ENCODE data around the gene CLCN2.

The CLCN2 gene

DNA sequence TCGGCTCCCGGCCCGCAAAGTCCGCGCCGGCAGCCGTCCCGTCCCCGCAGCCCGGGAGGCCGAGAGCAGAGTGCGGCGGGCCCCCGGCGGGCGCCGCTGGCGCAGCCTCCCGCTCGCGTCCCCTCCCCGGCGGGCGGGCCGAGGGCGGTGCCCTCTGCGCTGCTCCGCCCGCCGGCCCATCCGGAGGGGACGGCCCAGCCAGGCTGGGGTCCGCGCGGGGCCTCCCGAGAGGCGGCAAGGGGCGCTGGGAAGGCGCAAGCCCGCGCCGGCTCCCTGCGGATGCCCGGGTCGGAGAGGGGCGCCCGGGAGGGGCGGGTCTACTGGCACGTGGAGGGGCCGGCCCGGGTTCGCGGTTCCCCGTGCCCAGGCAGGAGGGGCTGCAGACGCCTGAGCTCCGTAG is at the start of gene CLCN2, which contains the start of gene POLR2H:
Gene CLCN2 (minus strand): TSS at position 74 of the 400 bp plus-strand sequence. CDS start 126 bp downstream, outside the sequence.
Gene POLR2H (plus strand): TSS at position 179 of the 400 bp plus-strand sequence. CDS start 1,783 bp downstream, outside the sequence.
- DNase-seq (ENCODE audit: low read depth), result peak; percentile 54
- TF ChIP-seq CTCF (IDR thresholded peaks at IDR 0.05; ENCODE audit: insufficient read depth, low read depth, low read length, missing control alignments), result no peak

DNA sequence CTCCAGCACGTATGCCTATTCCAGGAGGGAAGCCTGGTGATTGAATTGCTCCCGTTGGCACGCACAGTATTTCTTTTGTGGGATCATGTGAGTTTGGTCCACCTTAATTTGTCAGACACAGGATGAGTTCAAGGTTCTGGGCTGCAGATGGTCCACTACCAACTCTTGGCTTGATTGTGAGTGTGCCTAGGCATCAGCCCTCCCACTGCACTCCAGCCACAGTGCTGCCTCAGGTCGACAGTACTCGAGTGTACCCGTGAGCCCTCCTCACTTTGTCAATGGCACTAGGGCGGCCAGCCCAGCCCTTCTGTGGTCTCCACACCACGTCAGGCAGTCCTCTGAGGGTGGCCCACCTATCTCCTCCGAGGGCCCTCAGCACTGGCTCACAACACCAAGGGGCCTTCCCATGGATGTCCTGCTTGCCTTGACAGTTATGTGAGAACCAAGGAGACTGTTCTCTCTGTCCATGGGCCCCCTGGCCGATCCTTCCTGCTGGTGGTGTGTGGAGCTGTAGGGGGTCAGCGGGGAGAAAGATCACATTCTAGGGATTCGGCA is 48.6 kb upstream of the CLCN2 start:
- DNase-seq (ENCODE audit: low read depth), result no peak
- no peak overlapping the region for H3K4me3 ChIP-seq (ENCODE audit: low read depth, low read length)
- no peak for TF ChIP-seq CTCF (IDR thresholded peaks at IDR 0.05; ENCODE audit: insufficient read depth, low read depth, low read length, missing control alignments)

More for the DNA sequence above, at the start of gene CLCN2, which contains the start of gene POLR2H:
- H3K4me3 ChIP-seq (ENCODE audit: low read depth, low read length), result peak within 1 kb of the TSS; percentile 86

DNA sequence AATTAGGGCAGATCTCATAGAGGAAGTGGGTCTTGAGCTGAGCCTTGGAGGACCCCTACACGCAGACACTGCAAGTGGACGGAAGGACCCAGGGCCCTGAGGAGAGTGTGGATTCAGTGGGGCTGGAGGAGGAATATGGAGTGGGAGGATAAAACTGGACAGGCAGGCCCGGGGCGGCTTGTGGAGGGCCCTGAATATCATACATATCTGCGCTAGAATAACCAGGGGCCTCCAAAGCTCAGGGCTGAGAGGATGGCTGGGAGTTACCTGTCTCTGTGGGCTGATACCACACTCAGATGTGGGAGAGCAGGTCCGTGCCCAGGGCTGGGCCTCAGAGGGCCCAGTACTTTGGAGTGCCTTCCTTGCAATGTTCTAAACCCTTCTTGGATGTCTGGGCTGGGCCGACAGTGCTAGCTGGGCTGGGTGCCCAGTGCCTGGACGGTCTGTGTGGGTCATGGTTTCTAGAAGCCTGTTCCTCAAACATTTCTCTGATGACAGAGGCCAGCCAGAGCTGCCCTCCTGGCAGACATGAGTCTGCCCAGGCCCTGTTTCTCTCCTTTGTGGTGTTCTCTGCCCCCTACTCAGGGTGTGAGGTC is 48.0 kb upstream of the CLCN2 start:
- no peak for TF ChIP-seq CTCF (IDR thresholded peaks at IDR 0.05; ENCODE audit: insufficient read depth, low read depth, low read length, missing control alignments)
- H3K4me3 ChIP-seq (ENCODE audit: low read depth, low read length), result no peak overlapping the region
- DNase-seq (ENCODE audit: low read depth), result no peak

DNA sequence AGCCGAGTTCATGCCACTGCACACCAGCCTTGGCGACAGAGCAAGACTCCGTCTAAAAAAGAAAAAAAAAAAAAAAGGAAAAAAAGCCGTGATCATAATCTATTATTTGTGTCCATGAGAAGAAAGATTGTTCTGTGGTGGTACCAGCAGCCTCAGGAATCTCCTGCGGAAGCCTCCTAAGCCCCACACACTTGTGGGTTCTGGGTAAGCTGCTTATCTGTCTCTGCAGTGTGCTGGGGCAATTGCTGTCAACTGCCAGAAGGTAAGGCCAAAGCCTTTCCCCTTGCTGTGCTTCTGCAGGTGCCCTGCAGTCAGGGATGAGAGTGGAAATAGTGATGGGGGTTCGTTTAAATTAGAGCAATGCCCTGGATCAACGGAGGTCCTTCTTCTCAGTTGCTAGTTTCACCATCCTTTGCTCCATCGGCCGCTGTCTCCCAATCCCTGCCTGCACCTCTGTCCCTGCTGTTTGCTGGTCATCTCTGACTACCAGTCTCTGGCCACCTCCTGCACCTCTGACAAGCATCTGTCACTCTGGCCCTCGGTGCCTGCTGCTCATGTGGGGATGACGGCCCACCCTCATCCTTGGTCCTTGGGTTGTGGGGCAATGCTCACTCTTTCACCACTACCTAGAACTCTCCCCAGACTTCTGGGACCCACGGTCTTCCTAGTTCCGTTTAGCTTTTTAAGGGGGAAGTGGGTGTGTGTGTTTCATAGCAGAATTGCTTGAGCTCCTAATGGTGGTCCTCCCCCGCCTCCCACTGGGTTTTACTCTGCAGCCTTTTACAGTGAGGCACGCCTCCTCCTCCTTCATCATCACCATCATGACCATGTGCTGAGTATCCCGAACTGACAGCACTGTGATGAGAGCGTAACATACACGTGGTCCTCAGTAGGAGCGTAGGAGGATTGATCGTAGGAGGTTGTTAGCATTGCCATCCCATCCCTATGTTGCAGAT is 43.9 kb upstream of the CLCN2 start:
- DNase-seq (ENCODE audit: low read depth), result no peak
- H3K4me3 ChIP-seq (ENCODE audit: low read depth, low read length), result no peak overlapping the region
- TF ChIP-seq CTCF (IDR thresholded peaks at IDR 0.05; ENCODE audit: insufficient read depth, low read depth, low read length, missing control alignments), result no peak

DNA sequence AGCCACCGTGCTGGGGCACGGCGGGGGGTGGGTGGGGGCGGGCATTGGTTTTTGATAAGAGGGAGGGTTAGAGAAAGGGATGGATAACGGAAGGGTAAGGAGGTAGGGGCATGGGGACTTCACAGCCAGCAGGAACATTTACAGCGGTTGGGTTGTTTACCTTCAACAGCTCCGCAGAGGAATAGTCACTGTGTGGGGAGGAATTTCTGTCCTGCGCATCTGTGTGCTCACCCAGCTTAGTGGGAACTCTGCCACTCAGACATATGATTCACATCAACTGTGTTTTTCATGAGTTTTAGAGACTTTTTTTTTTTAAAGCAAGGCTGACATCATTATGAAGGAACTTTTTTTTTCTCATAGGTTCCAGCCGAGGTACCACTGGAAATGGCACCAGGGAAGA is 38.0 kb upstream of the CLCN2 start:
- no peak for DNase-seq (ENCODE audit: low read depth)
- H3K4me3 ChIP-seq (ENCODE audit: low read depth, low read length), result no peak overlapping the region
- TF ChIP-seq CTCF (IDR thresholded peaks at IDR 0.05; ENCODE audit: insufficient read depth, low read depth, low read length, missing control alignments), result no peak

DNA sequence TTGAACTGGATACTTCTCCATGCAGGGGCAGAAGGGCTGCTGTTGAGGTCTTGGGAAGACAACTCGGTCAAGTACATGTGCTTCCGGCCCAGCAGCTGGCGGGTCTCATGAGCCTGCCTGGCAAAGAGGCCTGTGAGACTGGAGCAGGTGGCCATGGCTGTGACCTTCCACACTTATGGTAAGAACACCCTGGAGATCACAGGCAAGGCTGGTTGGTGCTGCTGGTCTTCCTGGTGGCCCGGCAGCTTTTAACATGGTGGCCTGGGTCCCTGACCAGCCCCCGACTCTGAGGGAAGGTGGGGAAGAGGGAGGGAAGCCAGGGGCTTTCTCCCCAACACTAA is 33.9 kb upstream of the CLCN2 start:
- H3K4me3 ChIP-seq (ENCODE audit: low read depth, low read length), result no peak overlapping the region
- TF ChIP-seq CTCF (IDR thresholded peaks at IDR 0.05; ENCODE audit: insufficient read depth, low read depth, low read length, missing control alignments), result no peak
- no peak for DNase-seq (ENCODE audit: low read depth)

All from GM12865 (cell line).